ENCODE measurements around the gene STH. TPM values are rescaled to one million over a fixed set of nuclear protein-coding genes. Genes with fewer than 3 reads are reported as not detected.

The STH gene
- total RNA-seq, 3 donors from 2014 or later = not detected

- Histone ChIP-seq H3K27me3 (no peaks in the 10 kb centered on the region), H3K9me3 (no peaks in the 10 kb centered on the region), H3K36me3 (no peaks in the 10 kb centered on the region), H3K4me1 (no peaks in the 10 kb centered on the region), H3K27ac (no peak overlapping the region), H3K4me3 (no peak overlapping the region)
- TF ChIP-seq POLR2A (IDR thresholded peaks at IDR 0.05) = no peak
- TF ChIP-seq POLR2AphosphoS5 (IDR thresholded peaks at IDR 0.05) = no peak
- TF ChIP-seq CTCF (IDR thresholded peaks at IDR 0.05) = no peak
- intact Hi-C loops (cut with DNase I; ENCODE audit: low total_unique reads) = loop anchor here (5.0 kb wide), 1 partner anchor 1785 kb away; no protein-coding TSS in a partner anchor
- DNase-seq (ENCODE audit: low spot score in 2 of 2) = no peak
These were observed 47.1 kb upstream of the STH start for GRCh38 chr17:45951941-45952340.

- Histone ChIP-seq H3K27ac (no peak overlapping the region), H3K4me3 (no peak overlapping the region), H3K9me3 (no peaks in the 10 kb centered on the region), H3K36me3 (no peaks in the 10 kb centered on the region), H3K27me3 (no peaks in the 10 kb centered on the region), H3K4me1 (no peaks in the 10 kb centered on the region)
- intact Hi-C loops (cut with DNase I; ENCODE audit: low total_unique reads) = loop anchor here (5.0 kb wide), 1 partner anchor 1784 kb away; no protein-coding TSS in a partner anchor
- TF ChIP-seq POLR2A (IDR thresholded peaks at IDR 0.05) (no peak), POLR2AphosphoS5 (IDR thresholded peaks at IDR 0.05) (no peak), CTCF (IDR thresholded peaks at IDR 0.05) (no peak)
- no peak for DNase-seq (ENCODE audit: low spot score in 2 of 2)
These were observed 46.2 kb upstream of the STH start for GRCh38 chr17:45952814-45953320.

GRCh38 chr17:45953561-45953960 lies 45.5 kb upstream of the STH start:
- Histone ChIP-seq H3K27ac (no peak overlapping the region), H3K9me3 (no peaks in the 10 kb centered on the region), H3K36me3 (no peaks in the 10 kb centered on the region), H3K4me3 (no peak overlapping the region), H3K4me1 (no peaks in the 10 kb centered on the region), H3K27me3 (no peaks in the 10 kb centered on the region)
- TF ChIP-seq CTCF (IDR thresholded peaks at IDR 0.05) = no peak
- no peak for TF ChIP-seq POLR2A (IDR thresholded peaks at IDR 0.05)
- TF ChIP-seq POLR2AphosphoS5 (IDR thresholded peaks at IDR 0.05) = no peak
- intact Hi-C loops (cut with DNase I; ENCODE audit: low total_unique reads) = loop anchor here (5.0 kb wide), 1 partner anchor 1784 kb away; no protein-coding TSS in a partner anchor
- DNase-seq (ENCODE audit: low spot score in 2 of 2) = no peak

GRCh38 chr17:45954914-45955313 lies 44.1 kb upstream of the STH start:
- Histone ChIP-seq H3K4me1 (no peaks in the 10 kb centered on the region), H3K4me3 (no peak overlapping the region), H3K27me3 (no peaks in the 10 kb centered on the region), H3K36me3 (no peaks in the 10 kb centered on the region), H3K27ac (no peak overlapping the region), H3K9me3 (no peaks in the 10 kb centered on the region)
- TF ChIP-seq POLR2AphosphoS5 (IDR thresholded peaks at IDR 0.05) = no peak
- TF ChIP-seq POLR2A (IDR thresholded peaks at IDR 0.05) = no peak
- no peak for TF ChIP-seq CTCF (IDR thresholded peaks at IDR 0.05)
- DNase-seq (ENCODE audit: low spot score in 2 of 2) = no peak
- intact Hi-C loops (cut with DNase I; ENCODE audit: low total_unique reads) = loop anchor here (5.0 kb wide), 1 partner anchor 1782 kb away; no protein-coding TSS in a partner anchor

- no peak for DNase-seq (ENCODE audit: low spot score in 2 of 2)
- Histone ChIP-seq H3K27ac (no peak overlapping the region), H3K4me3 (no peak overlapping the region), H3K27me3 (no peaks in the 10 kb centered on the region), H3K36me3 (no peaks in the 10 kb centered on the region), H3K4me1 (no peaks in the 10 kb centered on the region), H3K9me3 (no peaks in the 10 kb centered on the region)
- intact Hi-C loops (cut with DNase I; ENCODE audit: low total_unique reads) = no loop called here
- TF ChIP-seq POLR2A (IDR thresholded peaks at IDR 0.05) (no peak), CTCF (IDR thresholded peaks at IDR 0.05) (no peak), POLR2AphosphoS5 (IDR thresholded peaks at IDR 0.05) (no peak)
These were observed 43.7 kb upstream of the STH start for GRCh38 chr17:45955326-45955725.

Data from breast epithelium (tissue), 4 donors.